Chondrocyte (in vitro differentiated cells): ENCODE measurements around the gene ARHGEF6. TPM values are rescaled to one million over a fixed set of nuclear protein-coding genes. Genes with fewer than 3 reads are reported as not detected.

ENCODE experiments used
- DNase-seq: peaks from one replicate; pipeline ENCODE4 v3.0.0; 2021; ENCODE audit warnings: mixed read lengths, low spot score
- H3K27ac Mint-ChIP-seq: one replicate; pipeline ENCODE4 v1.8.0; 2021; ENCODE audit warnings: mild to moderate bottlenecking, moderate library complexity, mixed read lengths; ENCODE audit not compliant: unreplicated experiment
- H3K27me3 Mint-ChIP-seq: 2 replicates; pipeline ENCODE4 v1.8.0; 2021; ENCODE audit warnings: low read depth, mixed read lengths
- H3K36me3 Mint-ChIP-seq: 2 replicates; pipeline ENCODE4 v1.8.0; 2021; ENCODE audit warnings: low read depth, mixed read lengths
- H3K4me1 Mint-ChIP-seq: 2 replicates; pipeline ENCODE4 v1.8.0; 2021; ENCODE audit warnings: low read depth, mild to moderate bottlenecking, mixed read lengths
- H3K4me3 Mint-ChIP-seq: one replicate; pipeline ENCODE4 v1.8.0; 2021; ENCODE audit warnings: mild to moderate bottlenecking, moderate library complexity, mixed read lengths; ENCODE audit not compliant: unreplicated experiment
- H3K9me3 Mint-ChIP-seq: 2 replicates; pipeline ENCODE4 v1.8.0; 2021; ENCODE audit warnings: low read depth, mixed read lengths
- total RNA-seq: library from RNA; stranded (reverse); gene quantifications from 3 replicates; pipeline ENCODE4 v1.2.1, GENCODE V29; 2021
- TF ChIP-seq, protein P1 (sequence below): fragments of 200-600 bp; sonication (generic); IDR thresholded peaks from 2 replicates; pipeline ENCODE4 v1.5.0; 2021; ENCODE audit warnings: antibody characterized with exemption, mild to moderate bottlenecking, moderate library complexity

ARHGEF6 gene
- total RNA-seq, 1 donor from 2014 or later, result 12.2 TPM

DNA sequence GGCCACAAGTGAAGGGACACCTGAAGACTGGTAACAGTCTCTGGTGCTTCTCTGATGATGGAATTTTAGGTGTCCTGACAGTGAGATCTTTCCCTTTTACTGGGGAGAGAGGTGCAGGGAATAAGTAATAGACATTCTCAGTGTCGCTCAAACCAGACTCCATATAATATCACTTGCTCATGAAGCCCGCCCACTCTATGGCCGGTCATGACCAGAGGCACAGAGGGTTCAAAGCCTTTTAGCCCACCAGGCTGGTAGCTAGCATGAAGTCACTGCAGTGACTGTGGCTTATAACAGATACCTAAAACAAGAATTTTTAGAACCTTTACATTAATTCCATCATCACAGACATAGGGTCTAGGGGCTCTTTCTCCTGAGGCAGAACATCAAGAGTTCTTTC is 129.9 kb downstream of the ARHGEF6 start:
- DNase-seq, result no peak
- Mint-ChIP-seq H3K36me3 (no peaks in the 10 kb centered on the region), H3K4me3 (no peak overlapping the region), H3K27ac (no peak overlapping the region), H3K27me3 (no peaks in the 10 kb centered on the region), H3K4me1 (no peaks in the 10 kb centered on the region), H3K9me3 (peaks cover 29% of the 10 kb centered on the region)
- TF ChIP-seq, protein P1, sequence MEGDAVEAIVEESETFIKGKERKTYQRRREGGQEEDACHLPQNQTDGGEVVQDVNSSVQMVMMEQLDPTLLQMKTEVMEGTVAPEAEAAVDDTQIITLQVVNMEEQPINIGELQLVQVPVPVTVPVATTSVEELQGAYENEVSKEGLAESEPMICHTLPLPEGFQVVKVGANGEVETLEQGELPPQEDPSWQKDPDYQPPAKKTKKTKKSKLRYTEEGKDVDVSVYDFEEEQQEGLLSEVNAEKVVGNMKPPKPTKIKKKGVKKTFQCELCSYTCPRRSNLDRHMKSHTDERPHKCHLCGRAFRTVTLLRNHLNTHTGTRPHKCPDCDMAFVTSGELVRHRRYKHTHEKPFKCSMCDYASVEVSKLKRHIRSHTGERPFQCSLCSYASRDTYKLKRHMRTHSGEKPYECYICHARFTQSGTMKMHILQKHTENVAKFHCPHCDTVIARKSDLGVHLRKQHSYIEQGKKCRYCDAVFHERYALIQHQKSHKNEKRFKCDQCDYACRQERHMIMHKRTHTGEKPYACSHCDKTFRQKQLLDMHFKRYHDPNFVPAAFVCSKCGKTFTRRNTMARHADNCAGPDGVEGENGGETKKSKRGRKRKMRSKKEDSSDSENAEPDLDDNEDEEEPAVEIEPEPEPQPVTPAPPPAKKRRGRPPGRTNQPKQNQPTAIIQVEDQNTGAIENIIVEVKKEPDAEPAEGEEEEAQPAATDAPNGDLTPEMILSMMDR, result no peak

DNA sequence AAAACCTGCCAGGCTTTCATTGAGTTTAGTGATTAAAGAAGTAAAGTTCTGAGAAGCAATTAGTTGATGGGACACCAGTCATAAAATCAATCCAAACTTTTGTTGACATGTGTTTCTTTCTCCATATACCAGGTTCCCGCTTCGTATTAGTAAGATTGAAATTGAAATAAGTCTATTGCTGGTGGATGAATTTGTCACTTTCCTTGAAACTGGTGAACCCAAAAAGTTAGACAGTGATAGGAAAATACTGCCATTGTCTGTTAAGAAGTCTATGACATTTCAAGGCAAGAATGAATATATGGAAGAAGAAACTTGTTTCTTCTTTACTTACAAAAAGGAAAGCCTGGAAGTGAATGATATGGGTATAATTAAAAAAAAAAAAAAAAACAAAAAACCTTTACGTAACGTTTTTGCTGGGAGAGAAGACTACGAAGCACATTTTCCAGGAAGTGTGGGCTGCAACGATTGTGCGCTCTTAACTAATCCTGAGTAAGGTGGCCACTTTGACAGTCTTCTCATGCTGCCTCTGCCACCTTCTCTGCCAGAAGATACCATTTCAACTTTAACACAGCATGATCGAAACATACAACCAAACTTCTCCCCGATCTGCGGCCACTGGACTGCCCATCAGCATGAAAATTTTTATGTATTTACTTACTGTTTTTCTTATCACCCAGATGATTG is 132.9 kb downstream of the ARHGEF6 start, which contains the start of gene CD40LG:
Gene CD40LG (plus strand): TSS at position 482 of the 684 bp plus-strand sequence. CDS start 91 bp downstream, at position 573.
- no peaks in the 10 kb centered on the region for H3K36me3 Mint-ChIP-seq
- no peaks in the 10 kb centered on the region for H3K4me1 Mint-ChIP-seq
- H3K9me3 Mint-ChIP-seq, result peaks cover 30% of the 10 kb centered on the region
- H3K4me3 Mint-ChIP-seq, result no peak within 1 kb of the TSS
- no peak within 1 kb of the TSS for H3K27ac Mint-ChIP-seq
- TF ChIP-seq, protein P1, result no peak
- peaks cover 5% of the 10 kb centered on the region for H3K27me3 Mint-ChIP-seq
- DNase-seq, result no peak

DNA sequence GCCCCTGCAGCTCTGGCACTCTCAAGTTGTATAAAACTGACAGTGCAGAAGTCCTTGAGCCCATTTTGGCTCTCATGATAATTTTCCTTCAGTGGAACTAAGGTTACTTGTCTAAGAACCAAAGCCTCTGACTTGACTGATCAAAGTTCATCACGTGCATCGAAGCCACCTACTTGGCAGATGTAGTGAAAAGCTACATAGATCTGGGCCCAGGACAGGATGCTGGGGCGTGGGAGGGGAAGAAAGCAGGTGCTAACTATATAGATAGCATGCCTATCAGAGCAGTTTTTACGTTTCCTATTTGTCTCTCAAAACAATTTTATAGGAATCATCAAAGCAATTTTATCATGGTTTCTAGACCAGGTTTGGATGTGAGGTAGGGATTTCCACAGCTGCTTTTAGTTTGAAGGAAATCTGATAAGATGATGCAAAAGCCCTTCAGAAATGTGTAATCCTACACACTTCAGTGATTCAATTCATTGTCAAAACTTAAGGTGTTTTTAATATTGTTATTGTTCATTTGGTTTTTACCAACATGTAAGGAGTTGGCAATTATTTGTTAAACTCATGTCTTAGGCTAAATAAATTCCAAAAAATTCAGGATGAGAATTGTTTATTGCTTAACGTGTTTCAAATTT is 134.0 kb downstream of the ARHGEF6 start:
- no peaks in the 10 kb centered on the region for H3K4me1 Mint-ChIP-seq
- H3K4me3 Mint-ChIP-seq, result no peak overlapping the region
- DNase-seq, result no peak
- no peak overlapping the region for H3K27ac Mint-ChIP-seq
- no peaks in the 10 kb centered on the region for H3K36me3 Mint-ChIP-seq
- TF ChIP-seq, protein P1, result no peak
- peaks cover 5% of the 10 kb centered on the region for H3K27me3 Mint-ChIP-seq
- H3K9me3 Mint-ChIP-seq, result peaks cover 27% of the 10 kb centered on the region

DNA sequence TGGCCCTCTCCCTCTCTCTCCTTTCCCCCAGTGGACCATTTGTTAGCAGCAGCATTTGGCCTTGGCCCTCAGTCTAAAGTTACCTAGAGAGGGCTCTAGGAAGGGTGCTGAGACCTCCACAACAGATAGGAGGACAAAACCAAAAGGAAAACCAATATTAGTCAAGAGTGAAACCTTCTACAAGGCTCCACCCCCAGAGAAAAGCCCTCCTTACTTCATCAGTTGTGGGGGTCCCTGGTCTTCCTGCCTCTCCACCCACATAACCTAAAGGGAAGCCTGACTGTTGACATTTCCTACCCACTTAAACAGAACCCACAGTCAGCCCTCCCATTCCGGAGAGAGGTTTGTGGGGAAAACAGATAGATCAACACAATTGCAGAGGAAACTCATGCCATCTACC is 137.5 kb downstream of the ARHGEF6 start:
- Mint-ChIP-seq H3K27ac (no peak overlapping the region), H3K9me3 (peaks cover 27% of the 10 kb centered on the region), H3K36me3 (no peaks in the 10 kb centered on the region), H3K27me3 (peaks cover 5% of the 10 kb centered on the region), H3K4me1 (no peaks in the 10 kb centered on the region), H3K4me3 (no peak overlapping the region)
- no peak for DNase-seq
- TF ChIP-seq, protein P1, result no peak

DNA sequence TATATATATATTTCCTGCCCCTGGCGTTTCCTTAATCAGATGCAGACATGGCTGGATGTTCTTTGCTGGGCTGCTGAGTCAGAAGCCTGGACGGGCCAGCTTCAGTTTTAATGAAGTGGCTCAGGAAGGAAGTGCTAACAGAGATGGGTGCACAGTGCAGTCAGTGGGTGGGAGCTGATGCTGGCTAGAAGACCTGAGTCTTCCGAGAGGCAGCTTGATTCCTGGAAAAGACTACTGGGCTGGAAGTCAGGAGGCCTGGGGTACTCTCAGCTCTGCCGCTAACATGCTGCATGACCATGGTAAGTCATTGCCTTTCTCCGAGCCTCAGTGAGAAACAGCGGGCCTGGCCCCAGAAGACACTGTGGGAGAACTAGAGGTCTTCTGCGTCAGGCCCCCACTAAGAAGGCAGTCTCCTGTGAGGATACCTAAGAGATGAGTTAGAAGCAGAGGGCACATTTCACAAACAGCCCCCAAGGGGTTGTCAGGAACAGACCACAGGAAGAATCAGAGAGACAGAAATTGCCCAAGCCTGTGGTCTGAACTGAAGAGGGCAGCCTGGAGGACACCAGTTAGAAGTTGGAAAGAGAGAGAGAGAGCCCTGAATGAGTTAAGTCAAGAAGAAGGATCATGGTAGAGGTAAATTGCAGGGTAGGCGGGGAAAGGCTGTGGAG is 141.1 kb downstream of the ARHGEF6 start:
- DNase-seq, result no peak
- H3K4me1 Mint-ChIP-seq, result no peaks in the 10 kb centered on the region
- TF ChIP-seq, protein P1, result no peak
- H3K36me3 Mint-ChIP-seq, result no peaks in the 10 kb centered on the region
- no peak overlapping the region for H3K27ac Mint-ChIP-seq
- no peak overlapping the region for H3K4me3 Mint-ChIP-seq
- H3K9me3 Mint-ChIP-seq, result peaks cover 6% of the 10 kb centered on the region
- no peaks in the 10 kb centered on the region for H3K27me3 Mint-ChIP-seq
